NCI-H2196 (cell line): Measurements from ENCODE around the gene ESF1.
A peak's percentile ranks its signal among the peaks of the same experiment; 100 is the strongest.

Experiments
- DNase-seq: peaks from one replicate; lab custom pipeline; 2025; ENCODE audit not compliant: unreplicated experiment; lab: John Stamatoyannopoulos, UW

The ESF1 gene

DNA sequence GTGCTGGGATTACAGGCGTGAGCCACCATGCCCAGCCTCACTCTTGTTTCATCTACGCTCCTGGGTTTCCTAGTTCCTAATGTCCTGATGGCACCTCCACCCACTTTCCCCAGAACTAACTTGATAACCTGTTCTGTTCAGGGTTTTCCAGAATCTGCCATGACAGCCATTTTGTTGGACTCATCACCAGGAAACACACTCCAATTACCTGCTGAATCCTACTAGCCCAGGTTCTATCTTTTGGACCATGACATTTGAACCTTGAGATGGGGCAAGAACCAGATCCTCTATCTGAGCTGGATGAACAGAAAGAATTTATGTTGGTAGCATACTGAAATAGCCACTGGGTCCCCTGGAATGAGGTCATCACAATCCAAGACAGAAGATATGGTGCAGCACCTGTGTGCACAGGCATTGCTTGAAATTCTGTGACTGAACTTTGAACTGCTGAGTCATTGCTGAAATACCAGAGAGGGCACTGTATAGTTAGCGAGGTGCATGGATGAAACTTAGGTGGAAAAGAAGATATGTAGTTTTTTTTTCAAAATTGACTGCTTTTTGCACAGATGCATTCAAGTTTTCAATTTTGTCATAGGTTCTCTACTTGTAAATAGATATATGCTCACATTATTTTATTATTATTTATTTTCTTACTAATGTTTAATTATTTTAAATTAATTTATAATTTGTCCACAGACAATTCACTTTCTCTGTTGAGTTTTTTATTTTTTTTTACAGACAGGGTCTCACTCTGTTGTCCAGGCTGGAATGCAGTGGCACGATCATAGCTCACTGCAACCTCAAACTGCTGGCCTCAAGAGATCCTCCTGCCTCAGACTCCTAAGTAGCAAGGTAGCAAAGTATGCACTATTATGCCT, 103.2 kb downstream of the ESF1 start:
- no peak for DNase-seq

DNA sequence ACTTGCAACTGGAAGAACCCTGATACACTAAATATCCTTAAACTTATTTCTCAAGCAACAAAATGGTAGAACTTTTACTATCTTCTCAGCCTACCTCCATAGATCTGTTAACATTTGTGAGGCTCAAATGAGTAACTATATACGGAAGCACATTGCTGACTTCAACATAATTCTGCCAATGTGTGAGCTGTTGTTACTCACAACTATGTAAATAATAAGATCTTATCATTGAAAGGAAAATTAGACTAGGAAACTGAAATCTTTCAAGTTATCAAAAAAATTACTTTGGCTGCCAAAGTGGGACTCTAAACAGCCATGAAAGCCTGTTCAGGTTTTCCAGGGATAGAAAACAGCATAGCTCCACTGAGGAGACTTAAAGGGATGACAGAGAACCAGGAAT, 105.8 kb downstream of the ESF1 start:
- no peak for DNase-seq

DNA sequence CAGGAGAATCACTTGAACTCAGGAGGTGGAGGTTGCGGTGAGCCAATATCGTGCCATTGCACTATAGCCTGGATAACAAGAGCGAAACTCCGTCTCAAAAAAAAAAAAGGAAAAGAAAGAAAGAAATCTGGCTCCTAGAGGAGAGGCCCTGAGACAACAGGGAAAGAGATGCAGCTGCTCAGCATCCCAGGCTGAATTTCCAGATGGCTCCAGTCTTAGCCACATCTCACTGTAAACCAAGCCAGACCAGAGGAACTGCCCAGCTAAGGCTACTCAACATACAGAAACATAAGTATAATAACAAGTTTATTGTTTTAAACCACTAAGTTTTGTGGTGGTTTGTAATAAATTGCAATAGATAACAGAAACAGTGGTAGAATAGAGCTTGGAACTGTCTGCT, 107.5 kb downstream of the ESF1 start:
- no peak for DNase-seq

DNA sequence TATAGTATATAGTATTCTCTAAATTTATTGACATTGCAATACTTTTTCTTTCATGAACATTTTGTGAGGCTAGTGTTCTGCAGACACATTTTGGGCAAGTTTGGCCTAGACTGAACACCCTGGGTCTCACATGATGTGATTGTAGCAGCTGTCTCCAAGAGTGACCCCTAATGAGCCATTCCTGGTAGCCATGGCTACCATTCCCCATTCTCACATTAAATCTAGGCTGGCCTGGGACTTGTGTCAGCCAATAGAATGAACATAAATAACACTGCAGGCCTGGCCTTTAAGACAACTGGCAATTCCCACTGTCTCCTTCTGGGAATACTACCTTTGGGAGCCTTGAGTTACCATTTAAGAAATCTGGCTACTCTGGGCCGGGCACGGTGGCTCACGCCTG, 108.0 kb downstream of the ESF1 start:
- DNase-seq: no peak

DNA sequence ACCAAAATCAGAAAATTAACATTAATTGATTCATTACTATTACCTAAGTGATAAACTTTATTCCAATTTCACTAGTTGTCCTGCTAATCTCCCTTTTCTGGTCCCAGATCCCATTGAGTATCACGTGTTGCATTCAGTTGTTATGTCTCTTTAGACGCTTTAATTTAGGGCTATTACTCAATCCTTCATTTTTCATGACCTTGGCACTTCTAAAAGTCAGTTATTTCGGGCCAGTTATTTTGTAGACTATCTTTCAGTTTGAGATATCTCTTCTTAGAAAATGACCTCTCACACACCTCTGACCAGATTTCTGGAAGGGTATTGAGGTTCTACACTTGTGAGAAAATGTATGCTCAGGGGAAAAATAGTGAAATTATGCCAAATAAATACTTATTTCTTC, 112.0 kb downstream of the ESF1 start:
- no peak for DNase-seq

DNA sequence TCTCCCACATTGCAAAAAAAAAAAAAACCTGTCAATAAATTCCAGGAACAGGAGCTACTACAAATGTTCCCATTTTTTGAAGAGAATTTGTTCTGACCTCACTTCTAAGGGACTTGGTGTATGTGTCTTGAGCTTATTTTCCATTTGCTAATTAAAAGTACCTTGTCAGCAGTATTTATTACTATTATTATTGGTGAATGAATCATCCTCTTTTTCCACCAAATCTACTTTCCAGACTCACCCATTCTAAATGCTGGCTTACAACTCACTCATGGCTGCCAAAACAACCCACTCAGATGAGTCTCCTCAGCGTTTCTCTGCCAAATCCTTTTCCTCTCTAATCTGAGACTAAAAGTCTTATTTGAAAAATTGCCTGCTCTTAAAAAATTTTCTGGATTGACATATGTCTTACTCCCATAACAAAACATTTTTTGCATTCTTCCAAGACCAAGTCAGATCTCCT, 112.8 kb downstream of the ESF1 start:
- DNase-seq: no peak

DNA sequence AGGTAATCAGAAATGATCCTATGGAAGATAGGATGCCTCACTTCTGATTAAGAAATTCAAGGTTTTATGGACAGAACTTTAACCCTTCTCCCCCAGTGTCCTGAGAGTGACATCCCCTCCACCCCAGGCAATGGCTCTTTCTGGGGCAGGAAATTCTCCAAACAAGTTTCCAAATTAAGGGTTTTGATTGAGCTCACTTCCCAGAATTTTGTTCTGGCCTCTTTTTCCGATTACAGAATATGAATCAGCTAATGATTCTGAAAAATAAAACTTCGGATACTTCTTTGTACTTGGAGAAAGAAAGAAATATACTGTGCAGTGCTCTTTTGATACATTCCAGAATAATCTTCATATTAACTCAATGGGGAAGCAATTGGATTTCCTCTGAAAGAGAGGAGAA, 113.2 kb downstream of the ESF1 start:
- no peak for DNase-seq

DNA sequence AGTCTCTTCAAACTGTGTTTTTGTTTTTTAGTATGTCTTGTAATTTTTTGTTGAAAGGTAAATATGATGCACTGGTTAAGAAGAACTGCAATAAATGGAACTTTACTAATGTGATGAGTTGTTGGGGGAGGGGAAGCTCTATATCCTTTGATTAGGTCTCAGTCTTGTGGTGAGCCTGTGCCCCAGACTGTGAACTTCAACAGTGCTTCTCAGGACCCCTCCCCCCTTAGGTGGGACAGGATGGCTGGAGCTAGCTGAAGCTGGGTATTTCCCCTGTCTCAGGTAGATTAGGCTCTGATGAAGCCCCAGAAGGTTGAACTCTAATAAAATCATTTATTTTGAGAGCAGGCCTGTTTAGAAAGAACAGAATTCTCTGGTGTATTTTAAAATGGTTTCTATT, 114.6 kb downstream of the ESF1 start:
- no peak for DNase-seq

- peak; percentile 14 for DNase-seq
Observed at GRCh38 chr20:13665709-13666395, 118.9 kb downstream of the ESF1 start.
